DMS114 treated with DMSO at 0.1 percent for 48 hours (cell line): ENCODE data around the gene TMEM115.

Experiments used
- DNase-seq: peaks from one replicate; lab custom pipeline; 2025; ENCODE audit not compliant: unreplicated experiment; lab: John Stamatoyannopoulos, UW

TMEM115 gene

DNA sequence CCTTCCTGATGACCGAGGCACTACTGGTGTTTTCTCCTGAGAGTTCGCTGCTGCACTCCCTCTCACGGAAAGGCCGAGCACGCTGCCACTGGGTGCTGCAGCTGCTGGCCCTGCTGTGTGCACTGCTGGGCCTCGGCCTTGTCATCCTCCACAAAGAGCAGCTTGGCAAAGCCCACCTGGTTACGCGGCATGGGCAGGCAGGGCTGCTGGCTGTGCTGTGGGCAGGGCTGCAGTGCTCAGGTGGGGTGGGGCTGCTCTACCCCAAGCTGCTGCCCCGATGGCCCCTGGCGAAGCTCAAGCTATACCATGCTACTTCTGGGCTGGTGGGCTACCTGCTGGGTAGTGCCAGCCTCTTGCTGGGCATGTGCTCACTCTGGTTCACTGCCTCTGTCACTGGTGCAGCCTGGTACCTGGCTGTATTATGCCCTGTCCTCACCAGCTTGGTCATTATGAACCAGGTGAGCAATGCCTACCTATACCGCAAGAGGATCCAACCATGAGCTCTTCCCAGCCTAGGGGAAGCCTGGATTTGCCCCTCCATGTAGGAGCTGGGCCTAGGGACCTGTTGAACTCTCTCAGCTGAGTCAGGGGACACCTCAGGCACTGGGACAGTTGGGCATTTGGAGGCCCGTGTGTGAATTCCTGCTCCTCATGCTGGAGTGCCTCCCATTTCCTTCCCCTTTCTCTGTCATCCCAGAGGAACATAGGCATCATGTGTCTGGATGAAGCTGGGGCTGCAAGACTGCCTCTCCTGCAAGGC is 5.9 kb downstream of the TMEM115 start:
- DNase-seq, result no peak

DNA sequence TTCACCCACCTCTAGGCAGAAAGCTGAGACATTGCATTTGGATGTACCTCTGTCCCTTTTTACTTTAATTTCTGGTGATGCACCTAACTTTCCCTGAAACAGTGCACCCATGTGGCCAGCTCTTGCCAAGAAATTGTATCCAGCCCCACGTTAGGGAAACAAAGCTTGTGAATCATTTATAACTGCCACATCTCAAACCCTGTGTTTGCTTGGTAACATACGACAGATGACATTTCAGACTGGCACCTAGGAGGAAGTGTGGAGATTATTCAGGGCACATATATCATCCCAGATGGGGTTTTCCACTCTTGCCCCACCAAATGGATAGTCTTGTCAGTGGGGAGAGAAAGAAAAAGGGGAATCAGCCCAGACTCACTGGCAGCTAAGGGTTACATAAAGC is 6.5 kb downstream of the TMEM115 start:
- DNase-seq, result peak; percentile 12

DNA sequence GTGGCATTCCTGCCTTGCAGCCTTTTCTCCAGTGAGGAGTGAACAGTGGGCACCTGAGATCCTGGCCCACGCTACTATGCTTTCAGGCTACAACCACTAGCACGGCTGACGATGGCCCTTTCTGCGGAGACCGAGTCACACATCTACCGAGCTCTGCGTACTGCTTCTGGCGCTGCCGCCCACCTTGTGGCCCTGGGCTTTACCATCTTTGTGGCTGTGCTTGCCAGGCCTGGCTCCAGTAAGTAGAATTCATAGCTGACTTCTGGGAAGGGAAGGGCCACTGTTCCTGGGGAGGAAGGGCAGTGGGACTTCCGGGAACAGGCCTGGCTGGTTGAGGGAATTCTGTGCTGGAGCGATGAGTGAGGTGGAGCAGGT is 8.0 kb downstream of the TMEM115 start:
- no peak for DNase-seq

DNA sequence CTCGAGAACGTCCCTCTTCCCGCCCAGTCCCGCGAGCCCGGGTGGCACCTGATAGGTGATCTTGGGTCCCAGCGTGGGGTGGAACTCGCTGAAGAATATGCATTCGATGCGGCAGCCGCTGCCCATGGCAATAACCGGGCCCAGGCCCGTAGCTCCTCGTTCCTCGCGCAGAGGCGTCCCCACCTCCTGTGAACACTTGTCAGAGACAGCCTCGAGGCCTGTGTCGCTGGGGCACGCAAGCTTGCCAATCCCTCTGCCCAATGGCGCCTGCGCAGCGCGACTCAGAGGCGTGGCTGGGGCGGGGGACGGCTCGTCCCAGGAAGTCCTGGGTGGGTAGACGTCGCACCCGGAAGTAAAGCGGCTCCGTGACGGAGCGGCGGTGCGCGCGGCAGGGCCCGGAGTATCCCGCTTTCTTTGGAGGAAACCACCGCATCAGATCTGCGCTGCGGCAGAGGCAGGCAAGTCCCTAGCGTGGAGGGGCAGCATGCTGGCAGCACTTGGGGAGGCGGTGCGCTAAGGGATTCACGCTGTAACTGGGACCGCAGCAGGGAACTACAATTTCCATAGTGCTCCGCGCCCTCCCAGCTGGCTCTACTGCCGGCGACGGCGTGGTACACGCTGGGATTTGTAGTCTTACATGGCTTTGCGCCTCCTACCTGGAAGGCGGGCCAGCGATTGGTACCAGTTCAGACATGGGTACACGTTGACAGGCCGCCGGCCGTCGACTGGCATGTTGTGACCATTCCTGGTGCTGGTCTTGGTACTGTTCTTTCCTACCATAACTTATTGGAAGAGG is 8.6 kb downstream of the TMEM115 start, which contains the start of the genes CYB561D2 and NPRL2:
TSS of gene CYB561D2 (plus strand) at position 336 of the 796 bp plus-strand sequence. CDS start 572 bp downstream, outside the sequence.
TSS of gene NPRL2 (minus strand) at position 249 of the 796 bp plus-strand sequence. CDS start at position 126, 123 bp downstream.
- DNase-seq, result peak; percentile 87

DNA sequence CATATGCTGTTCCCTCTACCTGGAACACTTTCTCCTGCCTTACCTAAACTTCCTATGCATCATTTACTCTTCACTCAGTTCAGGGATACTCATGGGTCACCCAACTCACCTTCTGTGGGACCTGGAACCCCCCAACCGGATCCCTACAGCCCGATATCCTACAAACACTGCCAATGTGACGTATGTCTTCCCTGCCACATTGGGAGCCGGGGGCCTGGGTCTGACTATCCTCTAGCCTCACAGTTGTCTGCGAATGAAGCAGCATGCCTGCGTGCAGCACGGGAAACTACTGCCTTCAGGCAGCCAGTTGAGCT is 9.2 kb downstream of the TMEM115 start:
- no peak for DNase-seq

DNA sequence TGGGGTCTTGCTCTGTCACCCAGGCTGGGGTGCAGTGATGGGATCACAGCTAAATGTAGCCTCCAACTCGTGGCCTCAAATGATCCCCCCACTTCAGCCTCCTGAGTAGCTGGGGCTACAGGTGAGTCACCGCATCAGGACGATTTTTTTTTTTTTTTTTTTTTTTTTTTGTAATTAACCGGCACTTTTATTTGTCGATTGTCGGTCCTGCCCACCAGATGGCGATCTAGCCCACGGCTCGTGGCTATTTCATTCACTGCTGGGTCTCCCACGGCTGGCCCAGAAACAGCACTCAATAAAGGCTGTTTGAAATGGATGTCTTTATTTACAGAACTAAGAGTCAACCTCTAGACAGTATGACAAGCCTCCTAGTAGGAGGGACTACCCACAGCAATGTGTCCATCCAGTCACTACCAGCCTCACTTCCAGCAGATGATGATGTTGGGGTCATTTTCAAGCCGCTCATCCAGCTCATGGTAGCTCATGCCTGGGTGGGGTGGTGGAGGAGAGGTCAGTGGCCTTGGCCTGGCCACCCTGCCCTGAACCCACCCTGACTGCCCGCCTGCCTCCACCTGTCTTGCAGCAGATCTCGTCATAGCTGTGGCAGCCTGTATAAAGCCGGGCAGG is 12.0 kb downstream of the TMEM115 start:
- no peak for DNase-seq

DNA sequence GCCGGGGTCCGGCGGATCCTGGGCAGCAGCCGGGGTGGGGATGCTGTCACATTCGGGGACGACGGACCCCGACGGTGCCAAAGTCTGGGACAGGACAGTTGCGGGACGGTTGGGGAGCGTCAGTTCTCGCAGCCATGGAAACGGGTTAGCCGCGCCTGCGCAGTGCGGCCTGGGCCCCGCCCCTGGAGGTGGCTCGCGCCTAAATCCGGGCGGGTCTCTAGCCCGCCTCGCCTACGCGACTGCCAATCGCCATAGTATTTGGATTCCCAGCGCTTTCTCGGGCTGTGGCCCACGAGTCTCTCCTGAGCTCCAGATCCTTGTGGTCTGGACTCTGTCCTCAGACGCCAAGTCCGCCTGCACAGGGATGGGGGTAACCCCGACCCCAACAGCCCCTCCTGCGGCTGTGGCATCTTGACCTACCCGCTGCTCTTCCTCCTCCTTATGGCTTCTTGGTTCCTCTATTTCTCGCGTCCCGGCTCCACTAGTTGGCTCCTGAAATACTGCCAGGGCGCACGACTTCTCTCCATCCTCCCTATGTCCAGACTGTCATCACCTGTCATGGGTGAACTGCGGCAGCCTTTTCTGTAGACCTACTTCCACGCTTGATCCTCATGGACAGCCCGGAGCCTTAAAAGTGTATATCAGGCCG is 13.6 kb downstream of the TMEM115 start, which contains the start of gene ZMYND10:
TSS of gene ZMYND10 (minus strand) at position 147 of the 649 bp plus-strand sequence. CDS start 153 bp downstream, outside the sequence.
- DNase-seq, result peak; percentile 52

DNA sequence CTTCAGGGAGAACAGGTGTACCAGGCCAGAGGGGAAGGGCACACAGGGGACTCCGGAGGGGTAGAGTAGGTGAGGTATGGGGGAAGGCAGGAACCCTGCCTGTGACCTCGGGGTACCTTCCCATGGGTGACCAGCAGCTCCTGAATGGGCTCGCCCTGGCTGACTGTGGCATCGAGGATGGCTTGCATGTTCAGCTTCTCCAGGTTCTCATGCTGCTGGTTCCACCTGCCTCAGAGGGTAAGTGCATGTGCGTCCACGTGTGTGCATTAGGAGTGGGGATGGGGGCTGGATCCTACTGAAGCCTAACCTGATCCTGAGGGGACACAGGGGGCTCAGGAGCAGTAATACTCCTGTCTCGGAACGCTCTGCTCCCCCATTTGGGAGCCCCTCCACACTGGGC is 14.3 kb downstream of the TMEM115 start:
- no peak for DNase-seq

DNA sequence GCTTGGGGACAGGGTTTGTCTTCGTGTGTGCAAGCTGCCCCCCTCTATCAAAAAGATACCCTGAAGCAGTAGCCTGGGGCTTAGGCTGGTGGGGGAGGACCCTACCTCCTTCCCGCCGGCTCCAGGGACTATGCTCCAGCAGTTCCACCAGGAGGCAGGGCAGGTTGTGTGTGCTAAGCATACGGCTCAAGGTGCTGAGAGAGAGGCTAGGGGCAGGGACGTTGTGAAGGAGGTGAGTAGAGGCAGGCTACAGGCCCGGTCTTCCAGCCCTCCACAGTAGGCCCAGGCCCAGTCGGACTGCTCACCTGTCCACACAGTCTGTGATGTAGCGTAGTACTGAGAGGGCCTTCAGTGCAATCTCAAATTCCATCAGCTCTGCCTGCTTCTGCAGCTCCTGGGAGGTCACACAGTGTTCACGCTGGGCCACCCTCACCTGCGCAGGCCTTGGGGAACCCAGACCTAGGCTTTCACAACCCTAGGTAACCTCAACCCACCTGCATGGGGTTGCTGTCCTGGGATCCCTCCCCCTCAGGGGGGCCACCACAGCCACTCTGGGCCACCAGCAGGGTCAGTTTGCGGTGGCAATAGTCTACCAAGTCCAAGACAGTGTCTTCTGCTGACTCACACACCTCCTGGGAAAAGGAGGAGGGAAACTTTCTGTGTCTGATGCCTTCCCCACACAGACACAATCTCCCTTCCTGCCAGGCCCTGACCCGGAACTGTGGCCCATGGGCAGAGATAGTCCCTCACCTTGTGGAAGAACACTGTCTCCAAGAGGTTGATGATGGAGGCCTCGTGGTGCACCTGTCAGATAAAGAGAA is 16.3 kb downstream of the TMEM115 start:
- no peak for DNase-seq

DNA sequence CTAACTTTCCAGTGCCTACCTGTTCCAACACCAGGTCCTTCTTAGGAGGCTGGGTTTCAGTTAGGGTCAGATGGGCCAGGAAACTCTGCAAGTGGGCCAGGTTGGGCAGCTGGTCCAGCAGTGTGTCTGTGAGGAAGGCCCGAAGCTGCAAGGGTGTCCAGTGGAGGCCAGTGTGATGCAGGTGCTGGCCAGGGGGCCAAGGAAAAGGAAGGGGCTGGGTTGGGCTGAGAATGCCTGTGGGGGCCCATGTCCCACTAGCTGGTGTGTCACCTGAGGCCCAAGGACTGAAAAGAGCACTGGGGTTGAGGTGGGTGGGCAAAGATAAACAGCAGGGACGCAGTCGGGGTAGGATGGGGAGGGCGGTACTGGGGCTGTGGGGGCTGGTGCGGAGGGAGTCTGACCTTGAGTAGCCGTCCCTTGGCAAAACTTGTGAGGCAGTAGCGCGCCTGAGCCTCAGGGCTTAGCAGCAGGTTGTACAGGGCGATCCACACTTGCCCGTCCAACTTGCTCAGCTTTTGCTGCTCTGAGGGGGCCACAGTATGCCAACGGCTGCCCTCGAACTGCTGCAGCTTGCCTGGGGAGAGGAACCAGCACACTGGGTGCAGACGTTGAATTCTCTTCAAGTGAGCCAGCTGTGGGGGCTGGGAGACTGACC is 17.2 kb downstream of the TMEM115 start:
- DNase-seq, result no peak

DNA sequence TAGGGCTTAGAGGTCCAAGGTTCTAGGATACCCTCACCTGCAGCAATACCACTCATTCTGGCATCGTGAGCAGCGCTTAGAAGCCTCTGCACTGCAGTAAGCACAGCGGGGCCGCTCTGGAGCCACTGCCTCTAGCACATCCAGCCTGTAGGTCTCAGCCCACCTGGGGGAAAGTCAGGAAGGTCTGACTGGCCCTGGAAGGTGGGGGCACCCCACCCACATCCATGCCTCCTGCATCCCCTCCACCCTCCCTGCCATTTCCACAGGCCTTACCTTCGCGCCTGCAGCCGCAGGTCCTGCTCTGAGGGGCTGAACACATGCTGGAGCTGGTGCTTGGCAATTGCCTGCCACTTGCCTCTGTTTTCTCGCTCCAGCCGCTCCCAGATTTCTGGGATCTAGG is 17.8 kb downstream of the TMEM115 start:
- DNase-seq, result no peak

DNA sequence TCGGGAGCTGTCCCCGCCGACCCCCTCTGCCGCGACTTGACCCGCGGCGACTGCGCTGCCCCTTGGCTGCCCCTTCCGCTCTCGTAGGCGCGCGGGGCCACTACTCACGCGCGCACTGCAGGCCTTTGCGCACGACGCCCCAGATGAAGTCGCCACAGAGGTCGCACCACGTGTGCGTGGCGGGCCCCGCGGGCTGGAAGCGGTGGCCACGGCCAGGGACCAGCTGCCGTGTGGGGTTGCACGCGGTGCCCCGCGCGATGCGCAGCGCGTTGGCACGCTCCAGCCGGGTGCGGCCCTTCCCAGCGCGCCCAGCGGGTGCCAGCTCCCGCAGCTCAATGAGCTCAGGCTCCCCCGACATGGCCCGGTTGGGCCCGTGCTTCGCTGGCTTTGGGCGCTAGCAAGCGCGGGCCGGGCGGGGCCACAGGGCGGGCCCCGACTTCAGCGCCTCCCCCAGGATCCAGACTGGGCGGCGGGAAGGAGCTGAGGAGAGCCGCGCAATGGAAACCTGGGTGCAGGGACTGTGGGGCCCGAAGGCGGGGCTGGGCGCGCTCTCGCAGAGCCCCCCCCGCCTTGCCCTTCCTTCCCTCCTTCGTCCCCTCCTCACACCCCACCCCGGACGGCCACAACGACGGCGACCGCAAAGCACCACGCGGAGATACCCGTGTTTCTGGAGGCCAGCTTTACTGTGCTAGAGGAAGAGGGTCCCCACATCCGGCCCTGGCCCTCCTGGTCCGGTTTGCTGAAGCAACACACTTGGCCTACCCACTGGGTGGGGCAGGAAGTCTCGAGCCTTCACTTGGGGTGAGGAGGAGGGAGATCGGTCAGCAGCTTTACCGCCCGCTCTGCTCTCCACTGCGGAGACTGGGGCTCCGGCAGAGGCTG is 18.6 kb downstream of the TMEM115 start, which contains the start of gene RASSF1:
TSS of gene RASSF1 (minus strand) at position 389 of the 882 bp plus-strand sequence. CDS start at position 358, 31 bp downstream.
- DNase-seq, result no peak

DNA sequence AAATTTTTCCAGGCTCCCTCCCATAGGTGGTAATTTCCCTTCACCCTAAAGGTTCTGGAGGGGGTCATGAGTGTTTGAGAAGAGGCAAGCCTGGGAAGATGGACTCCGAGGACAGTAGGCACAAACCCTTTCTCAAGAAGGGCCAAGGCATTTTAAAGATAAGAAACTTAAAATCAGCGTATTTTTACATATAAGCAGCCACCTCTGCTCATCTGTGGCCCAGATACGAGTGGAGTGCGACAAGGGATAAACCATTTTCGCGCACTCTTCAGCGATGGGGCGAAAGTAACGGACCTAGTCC is 19.2 kb downstream of the TMEM115 start:
- DNase-seq, result no peak

DNA sequence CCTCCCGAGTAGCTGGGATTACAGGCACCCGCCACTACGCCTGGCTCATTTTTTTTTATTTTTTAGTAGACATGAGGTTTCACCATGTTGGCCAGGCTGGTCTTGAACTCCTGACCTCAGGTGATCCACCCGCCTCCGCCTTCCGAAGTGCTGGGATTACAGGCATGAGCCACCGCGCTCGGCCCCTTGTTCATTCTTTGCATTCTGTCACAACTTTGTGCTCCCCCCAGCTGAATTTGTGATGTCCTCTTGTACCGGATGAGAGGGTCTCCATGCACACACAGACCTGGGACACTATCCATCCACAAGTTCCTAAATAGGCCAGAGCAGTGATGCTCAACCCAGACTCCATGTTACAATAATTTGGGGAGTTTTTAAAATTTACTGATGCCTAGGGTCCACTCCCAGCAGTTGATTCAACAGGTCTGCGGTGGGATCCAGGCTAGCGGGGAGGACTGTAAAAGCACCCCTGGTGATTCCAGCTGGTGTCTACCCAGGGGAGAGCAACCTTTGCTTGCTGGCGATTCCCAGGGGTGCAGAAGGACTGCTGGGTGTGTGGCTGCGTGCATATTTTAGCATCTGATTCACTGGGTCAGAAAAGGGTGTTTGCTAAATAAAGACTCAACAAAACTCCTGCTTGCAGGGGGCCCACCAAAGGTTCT is 19.7 kb downstream of the TMEM115 start:
- no peak for DNase-seq

DNA sequence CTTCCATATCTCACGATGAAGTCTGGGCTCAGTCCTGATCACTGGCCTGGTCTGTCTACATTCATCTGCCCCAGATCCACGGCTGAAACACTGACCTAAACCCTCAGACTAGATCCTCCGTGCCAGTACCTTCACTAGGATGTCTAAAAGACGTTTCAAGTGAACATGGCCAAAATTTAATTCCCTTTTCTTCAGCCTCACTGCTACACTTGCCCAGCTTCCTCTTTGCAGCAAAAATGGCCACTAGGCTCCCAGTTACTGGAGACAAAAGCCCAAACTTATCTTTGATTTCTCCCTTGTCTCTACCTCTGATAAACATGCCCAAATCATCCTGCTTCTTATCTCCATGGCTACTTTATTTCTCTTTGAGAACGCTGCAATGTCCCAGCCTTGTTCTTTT is 20.4 kb downstream of the TMEM115 start:
- DNase-seq, result no peak

DNA sequence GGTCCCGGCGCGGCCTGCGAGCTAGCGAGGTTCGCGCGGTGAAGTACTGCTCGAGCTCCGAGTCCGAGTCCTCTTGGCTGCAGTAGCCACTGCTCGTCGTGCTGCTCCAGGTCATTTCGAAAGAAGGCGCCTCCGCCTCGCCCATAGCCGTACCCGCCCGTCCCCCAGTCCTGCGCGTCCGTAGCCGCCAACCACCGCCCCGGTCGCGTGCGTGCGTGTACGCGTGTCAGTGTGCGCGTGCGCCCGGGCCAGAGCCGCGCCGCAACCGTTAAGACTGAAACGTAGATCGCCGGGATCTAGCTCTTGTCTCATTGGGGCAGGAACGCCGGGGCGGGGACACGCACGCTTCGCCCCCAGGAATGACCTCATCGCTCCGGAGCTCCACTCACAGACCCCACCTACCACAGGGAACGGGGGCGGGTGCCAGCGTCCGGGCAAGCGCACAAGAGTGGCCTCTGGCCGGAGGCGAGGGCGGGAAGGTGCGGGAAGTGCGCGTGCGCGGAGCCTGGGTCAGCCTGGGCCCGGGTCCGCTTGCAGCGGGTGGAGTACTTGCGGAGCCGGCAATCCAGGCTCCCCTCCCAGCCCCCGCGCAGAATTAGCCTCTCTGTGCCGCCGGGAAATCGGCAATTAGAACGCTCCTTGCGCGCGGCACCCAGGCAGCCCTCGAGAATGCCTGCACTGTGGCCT is 22.0 kb downstream of the TMEM115 start:
- peak; percentile 91 for DNase-seq

DNA sequence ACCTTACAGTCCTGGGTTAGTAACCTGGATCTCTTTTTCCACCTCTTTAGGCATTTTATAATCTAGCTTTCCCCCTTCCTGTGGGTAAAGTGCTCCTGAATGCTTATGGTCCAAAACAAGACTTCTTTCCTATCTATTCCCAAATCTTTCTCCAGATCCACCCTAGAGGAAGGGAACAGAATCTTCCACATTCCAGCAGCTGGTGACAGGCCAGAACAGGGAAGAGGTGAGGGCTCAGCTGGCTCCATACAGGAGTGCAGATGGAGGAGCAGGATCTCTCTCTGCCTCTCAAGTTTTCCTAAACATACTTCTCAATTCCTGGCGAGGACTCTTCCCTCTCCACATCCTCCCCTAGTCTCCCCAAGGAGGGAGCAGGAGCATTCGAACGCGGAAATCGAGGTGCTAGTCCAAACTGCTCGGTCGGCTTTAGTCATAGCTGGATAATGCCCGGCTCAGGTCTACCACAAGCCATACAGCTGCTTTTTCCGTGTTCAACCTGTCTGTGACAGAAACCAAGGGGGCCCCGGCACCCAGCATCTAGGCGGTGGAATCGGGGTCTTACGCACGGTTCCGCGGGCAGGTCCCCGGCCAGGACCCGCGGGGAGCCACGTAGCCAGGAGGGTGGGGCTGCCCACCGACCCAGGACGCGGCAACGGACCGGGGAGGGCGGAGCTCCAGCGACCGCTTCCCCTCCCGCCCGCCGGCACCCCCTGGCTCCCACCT is 22.7 kb downstream of the TMEM115 start:
- DNase-seq, result no peak
